ENCODE results near the gene FASTKD2.
"Not testable (repeated sequence)": the region's sequence is repeated elsewhere in the genome, so short reads cannot be mapped to it uniquely, and the experiment has no call there.

DNA sequence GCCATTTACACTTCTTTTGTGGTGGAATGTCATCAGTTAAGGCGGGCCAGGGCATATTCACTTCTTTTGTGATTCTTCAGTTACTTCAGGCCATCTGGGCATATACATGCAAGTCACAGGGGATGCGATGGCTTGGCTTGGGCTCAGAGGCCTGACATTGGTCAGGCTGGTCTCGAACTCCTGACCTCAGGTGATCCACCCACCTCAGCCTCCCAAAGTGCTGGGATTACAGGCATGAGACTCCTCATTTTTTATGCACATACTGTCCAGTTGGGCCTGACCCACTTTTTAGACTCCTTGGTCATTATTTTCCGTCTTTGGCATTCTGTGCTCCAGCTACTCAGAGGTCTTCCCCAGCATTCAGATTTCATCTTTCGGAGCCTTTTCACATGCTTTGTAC, 47.1 kb downstream of the FASTKD2 start:
- TF ChIP-seq POLR2AphosphoS5 (IDR thresholded peaks at IDR 0.05; ENCODE audit: insufficient read depth in 1 of 2, low read depth in 1 of 2); POLR2A (IDR thresholded peaks at IDR 0.05): not testable (repeated sequence)
- TF ChIP-seq, protein P1, sequence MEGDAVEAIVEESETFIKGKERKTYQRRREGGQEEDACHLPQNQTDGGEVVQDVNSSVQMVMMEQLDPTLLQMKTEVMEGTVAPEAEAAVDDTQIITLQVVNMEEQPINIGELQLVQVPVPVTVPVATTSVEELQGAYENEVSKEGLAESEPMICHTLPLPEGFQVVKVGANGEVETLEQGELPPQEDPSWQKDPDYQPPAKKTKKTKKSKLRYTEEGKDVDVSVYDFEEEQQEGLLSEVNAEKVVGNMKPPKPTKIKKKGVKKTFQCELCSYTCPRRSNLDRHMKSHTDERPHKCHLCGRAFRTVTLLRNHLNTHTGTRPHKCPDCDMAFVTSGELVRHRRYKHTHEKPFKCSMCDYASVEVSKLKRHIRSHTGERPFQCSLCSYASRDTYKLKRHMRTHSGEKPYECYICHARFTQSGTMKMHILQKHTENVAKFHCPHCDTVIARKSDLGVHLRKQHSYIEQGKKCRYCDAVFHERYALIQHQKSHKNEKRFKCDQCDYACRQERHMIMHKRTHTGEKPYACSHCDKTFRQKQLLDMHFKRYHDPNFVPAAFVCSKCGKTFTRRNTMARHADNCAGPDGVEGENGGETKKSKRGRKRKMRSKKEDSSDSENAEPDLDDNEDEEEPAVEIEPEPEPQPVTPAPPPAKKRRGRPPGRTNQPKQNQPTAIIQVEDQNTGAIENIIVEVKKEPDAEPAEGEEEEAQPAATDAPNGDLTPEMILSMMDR (IDR thresholded peaks at IDR 0.05): not testable (repeated sequence)
